H1 (cell line): ENCODE data around the gene PVALB.

Experiments
- ASH2L ChIP-seq: fragments of 200-600, 300-600 bp; sonication (generic); IDR thresholded peaks from one replicate; pipeline ENCODE4 v1.7.1; 2017; ENCODE audit warnings: low read length
- BRCA1 ChIP-seq: IDR thresholded peaks from 2 replicates; pipeline ENCODE4 v1.6.1; 2012; ENCODE audit warnings: low read depth, low read length, improper control_type of control experiment
- CHD1 ChIP-seq: IDR thresholded peaks from 2 replicates; pipeline ENCODE4 v1.6.1; 2012; ENCODE audit warnings: low read depth, low read length, improper control_type of control experiment
- EP300 ChIP-seq, 2 experiments: IDR thresholded peaks; 1 replicate in 1 of 2; 2 replicates in 1 of 2; pipeline ENCODE4 v1.6.1; 2011 to 2012; ENCODE audit warnings: low read depth in 2 of 2, low read length in 2 of 2, mild to moderate bottlenecking in 2 of 2, borderline replicate concordance in 1 of 2, inconsistent platforms in 1 of 2, moderate library complexity in 1 of 2
- SIN3A ChIP-seq, 2 experiments: IDR thresholded peaks in 1 of 2; conservative IDR thresholded peaks in 1 of 2; 2 replicates each; pipeline ENCODE4 v1.6.1; 2011 to 2012; ENCODE audit warnings: low read length in 2 of 2, improper control_type of control experiment in 1 of 2, low read depth in 1 of 2, mild to moderate bottlenecking in 1 of 2
- SP1 ChIP-seq: IDR thresholded peaks from 2 replicates; pipeline ENCODE4 v1.6.1; 2011; ENCODE audit warnings: low read depth, low read length
- TF ChIP-seq, protein P1 (sequence below), 3 experiments: IDR thresholded peaks; 1 replicate in 2 of 3; 2 replicates in 1 of 3; pipeline versions ENCODE4 v1.5.1 to v1.6.1; 2011; ENCODE audit warnings: low read length in 3 of 3, mild to moderate bottlenecking in 3 of 3, inconsistent platforms in 2 of 3, low read depth in 1 of 3, moderate library complexity in 1 of 3; ENCODE audit not compliant: insufficient read depth in 1 of 3; ENCODE audit errors: control extremely low read depth in 1 of 3

DNA sequence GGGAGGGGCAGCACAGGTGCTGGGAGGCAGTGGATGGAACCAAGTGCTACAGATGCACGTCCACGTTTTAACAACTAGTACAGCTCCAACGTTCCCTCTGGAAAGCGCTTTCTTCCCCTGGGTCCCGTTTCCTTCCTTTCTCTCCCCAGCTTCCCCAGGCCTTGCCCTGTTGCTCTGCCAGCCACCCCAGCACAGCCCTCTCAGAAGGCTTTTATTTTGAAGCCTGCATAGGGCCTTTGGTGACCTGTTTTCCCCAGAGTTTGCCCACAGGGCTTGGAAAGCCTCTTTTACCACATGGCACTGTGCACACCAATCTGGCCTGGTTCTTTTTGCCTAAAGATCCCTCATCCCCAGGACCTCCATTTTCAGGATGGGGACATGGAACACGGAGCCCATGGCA, 30.1 kb upstream of the PVALB start:
- TF ChIP-seq ASH2L (no peak), BRCA1 (no peak), SP1 (no peak), SIN3A (conservative IDR thresholded peaks at IDR 0.05 in 1 of 2, IDR thresholded peaks at IDR 0.05 in 1 of 2; ENCODE audit: low read depth in 1 of 2, low read length in 2 of 2) (no peak), EP300 (IDR thresholded peaks at IDR 0.05; ENCODE audit: borderline replicate concordance in 1 of 2, low read depth in 2 of 2, low read length in 2 of 2) (no peak), CHD1 (no peak)
- TF ChIP-seq, protein P1, sequence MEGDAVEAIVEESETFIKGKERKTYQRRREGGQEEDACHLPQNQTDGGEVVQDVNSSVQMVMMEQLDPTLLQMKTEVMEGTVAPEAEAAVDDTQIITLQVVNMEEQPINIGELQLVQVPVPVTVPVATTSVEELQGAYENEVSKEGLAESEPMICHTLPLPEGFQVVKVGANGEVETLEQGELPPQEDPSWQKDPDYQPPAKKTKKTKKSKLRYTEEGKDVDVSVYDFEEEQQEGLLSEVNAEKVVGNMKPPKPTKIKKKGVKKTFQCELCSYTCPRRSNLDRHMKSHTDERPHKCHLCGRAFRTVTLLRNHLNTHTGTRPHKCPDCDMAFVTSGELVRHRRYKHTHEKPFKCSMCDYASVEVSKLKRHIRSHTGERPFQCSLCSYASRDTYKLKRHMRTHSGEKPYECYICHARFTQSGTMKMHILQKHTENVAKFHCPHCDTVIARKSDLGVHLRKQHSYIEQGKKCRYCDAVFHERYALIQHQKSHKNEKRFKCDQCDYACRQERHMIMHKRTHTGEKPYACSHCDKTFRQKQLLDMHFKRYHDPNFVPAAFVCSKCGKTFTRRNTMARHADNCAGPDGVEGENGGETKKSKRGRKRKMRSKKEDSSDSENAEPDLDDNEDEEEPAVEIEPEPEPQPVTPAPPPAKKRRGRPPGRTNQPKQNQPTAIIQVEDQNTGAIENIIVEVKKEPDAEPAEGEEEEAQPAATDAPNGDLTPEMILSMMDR (IDR thresholded peaks at IDR 0.05; ENCODE audit: control extremely low read depth in 1 of 3, insufficient read depth in 1 of 3, low read depth in 1 of 3, low read length in 3 of 3) = no peak
